DND-41 (cell line): ENCODE measurements around the gene GPC5.

Experiments
- EZH2 ChIP-seq: IDR thresholded peaks from 3 replicates; pipeline ENCODE4 v1.6.1; 2012; ENCODE audit warnings: borderline replicate concordance, low read depth, mild to moderate bottlenecking, moderate library complexity, low read length, inconsistent platforms; ENCODE audit not compliant: severe bottlenecking
- TF ChIP-seq, protein P1 (sequence below): IDR thresholded peaks from 2 replicates; pipeline ENCODE4 v1.5.1; 2012; ENCODE audit warnings: borderline replicate concordance, low read length, moderate library complexity, mild to moderate bottlenecking; ENCODE audit not compliant: poor library complexity, severe bottlenecking; ENCODE audit errors: extremely low read depth

DNA sequence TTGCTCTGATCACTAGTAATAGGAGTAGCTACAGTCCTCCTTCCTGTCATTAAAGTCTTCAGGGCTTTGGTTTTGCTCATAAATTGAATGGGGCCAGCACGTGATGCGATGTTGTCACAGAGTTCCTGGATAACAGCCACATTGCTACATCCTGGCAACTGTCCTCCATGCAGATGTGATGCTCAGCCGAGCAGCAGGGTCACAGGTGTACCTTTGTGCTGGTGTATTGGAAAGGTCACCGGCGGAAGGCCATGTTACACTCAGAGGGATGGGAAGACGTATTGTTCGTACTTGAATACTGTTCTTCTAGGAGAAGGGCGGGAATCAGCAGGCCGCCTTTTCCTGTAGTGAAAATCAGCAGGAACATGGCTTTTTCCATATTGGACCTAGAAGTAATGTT is 1114.4 kb downstream of the GPC5 start:
- TF ChIP-seq, protein P1, sequence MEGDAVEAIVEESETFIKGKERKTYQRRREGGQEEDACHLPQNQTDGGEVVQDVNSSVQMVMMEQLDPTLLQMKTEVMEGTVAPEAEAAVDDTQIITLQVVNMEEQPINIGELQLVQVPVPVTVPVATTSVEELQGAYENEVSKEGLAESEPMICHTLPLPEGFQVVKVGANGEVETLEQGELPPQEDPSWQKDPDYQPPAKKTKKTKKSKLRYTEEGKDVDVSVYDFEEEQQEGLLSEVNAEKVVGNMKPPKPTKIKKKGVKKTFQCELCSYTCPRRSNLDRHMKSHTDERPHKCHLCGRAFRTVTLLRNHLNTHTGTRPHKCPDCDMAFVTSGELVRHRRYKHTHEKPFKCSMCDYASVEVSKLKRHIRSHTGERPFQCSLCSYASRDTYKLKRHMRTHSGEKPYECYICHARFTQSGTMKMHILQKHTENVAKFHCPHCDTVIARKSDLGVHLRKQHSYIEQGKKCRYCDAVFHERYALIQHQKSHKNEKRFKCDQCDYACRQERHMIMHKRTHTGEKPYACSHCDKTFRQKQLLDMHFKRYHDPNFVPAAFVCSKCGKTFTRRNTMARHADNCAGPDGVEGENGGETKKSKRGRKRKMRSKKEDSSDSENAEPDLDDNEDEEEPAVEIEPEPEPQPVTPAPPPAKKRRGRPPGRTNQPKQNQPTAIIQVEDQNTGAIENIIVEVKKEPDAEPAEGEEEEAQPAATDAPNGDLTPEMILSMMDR = no peak
- TF ChIP-seq EZH2 = no peak
